ENCODE measurements around the gene RWDD4.
A peak's percentile ranks its signal among the peaks of the same experiment; 100 is the strongest.
"Not testable (repeated sequence)": the region's sequence is repeated elsewhere in the genome, so short reads cannot be mapped to it uniquely, and the experiment has no call there.

RWDD4 gene

GRCh38 chr4:183635741-183636140 lies 23.2 kb downstream of the RWDD4 start:
- DNase-seq (ENCODE audit: low spot score): no peak

- DNase-seq (ENCODE audit: low spot score): no peak
Measured at GRCh38 chr4:183635321-183635720, 23.7 kb downstream of the RWDD4 start.

- no peak for DNase-seq (ENCODE audit: low spot score)
Measured at GRCh38 chr4:183633476-183634400, 25.2 kb downstream of the RWDD4 start.

GRCh38 chr4:183632689-183633088 lies 26.3 kb downstream of the RWDD4 start:
- DNase-seq (ENCODE audit: low spot score): no peak

- DNase-seq (ENCODE audit: low spot score): no peak
Measured at GRCh38 chr4:183631577-183632198, 27.3 kb downstream of the RWDD4 start.

GRCh38 chr4:183627979-183628588 lies 30.9 kb downstream of the RWDD4 start:
- DNase-seq (ENCODE audit: low spot score): no peak

- DNase-seq (ENCODE audit: low spot score): not testable (repeated sequence)
Measured at GRCh38 chr4:183627286-183627685, 31.7 kb downstream of the RWDD4 start.

- no peak for DNase-seq (ENCODE audit: low spot score)
Measured at GRCh38 chr4:183626168-183626567, 32.8 kb downstream of the RWDD4 start.

- no peak for DNase-seq (ENCODE audit: low spot score)
Measured at GRCh38 chr4:183624548-183624947, 34.4 kb downstream of the RWDD4 start.

GRCh38 chr4:183621875-183622274 lies 37.1 kb downstream of the RWDD4 start:
- DNase-seq (ENCODE audit: low spot score): no peak

- DNase-seq (ENCODE audit: low spot score): no peak
Measured at GRCh38 chr4:183620421-183620820, 38.6 kb downstream of the RWDD4 start.

GRCh38 chr4:183618681-183619080 lies 40.3 kb downstream of the RWDD4 start:
- no peak for DNase-seq (ENCODE audit: low spot score)

- no peak for DNase-seq (ENCODE audit: low spot score)
Measured at GRCh38 chr4:183617075-183617474, 41.9 kb downstream of the RWDD4 start.

- no peak for DNase-seq (ENCODE audit: low spot score)
Measured at GRCh38 chr4:183612329-183613250, 46.4 kb downstream of the RWDD4 start.

GRCh38 chr4:183611210-183611830 lies 47.7 kb downstream of the RWDD4 start:
- DNase-seq (ENCODE audit: low spot score): no peak

GRCh38 chr4:183610613-183611012 lies 48.4 kb downstream of the RWDD4 start:
- DNase-seq (ENCODE audit: low spot score): no peak

- DNase-seq (ENCODE audit: low spot score): no peak
Measured at GRCh38 chr4:183610033-183610432, 49.0 kb downstream of the RWDD4 start.

- DNase-seq (ENCODE audit: low spot score): no peak
Measured at GRCh38 chr4:183609151-183609550, 49.8 kb downstream of the RWDD4 start.

GRCh38 chr4:183607894-183608293 lies 51.1 kb downstream of the RWDD4 start:
- no peak for DNase-seq (ENCODE audit: low spot score)

GRCh38 chr4:183602557-183603027 lies 56.4 kb downstream of the RWDD4 start:
- DNase-seq (ENCODE audit: low spot score): peak; percentile 48

- peak; percentile 23 for DNase-seq (ENCODE audit: low spot score)
Measured at GRCh38 chr4:183601381-183601780, 57.6 kb downstream of the RWDD4 start.
